GM12878 (cell line): ENCODE data around the gene CNTNAP2. TPM values are rescaled to one million over a fixed set of nuclear protein-coding genes. Genes with fewer than 3 reads are reported as not detected.

Source experiments
- ATAC-seq: fragments of 200-7000 bp; cut with Tn5 transposase; 3 replicates; pipeline ENCODE4 v1.9.1; 2020; ENCODE audit warnings: mild to moderate bottlenecking, moderate library complexity
- BruUV-seq: library from RNA; stranded (reverse); fragments of 400-500 nt; replicated peaks from 2 replicates; lab custom pipeline; 2021; lab: Mats Ljungman, UMichigan
- CTCF ChIA-PET: fragments of 300-600 bp; sonication (Branson Sonifier 250); formaldehyde crosslinking; extraction: SDS; loops from one replicate; lab custom pipeline; 2021; ENCODE audit warnings: inconsistent platforms; lab: Yijun Ruan, JAX
- POLR2A ChIA-PET: fragments of 350-600 bp; formaldehyde crosslinking; extraction: SDS; loops from one replicate; lab custom pipeline; 2021; ENCODE audit warnings: inconsistent platforms; lab: Charles Lee
- RAD21 ChIA-PET: fragments of 300-600 bp; sonication (Branson Sonifier 250); formaldehyde crosslinking; loops from one replicate; lab custom pipeline; 2023; ENCODE audit warnings: antibody characterized with exemption; ENCODE audit not compliant: unreplicated experiment; lab: Charles Lee
- SMC1A ChIA-PET: fragments of 300-600 bp; sonication (Branson Sonifier 250); formaldehyde crosslinking; loops from one replicate; lab custom pipeline; 2023; ENCODE audit not compliant: unreplicated experiment, uncharacterized antibody; lab: Charles Lee
- DNase-seq: peaks from one replicate; pipeline ENCODE4 v3.0.0-alpha.2; 2011; ENCODE audit warnings: low read depth, low spot score
- FAIRE-seq: peaks from 3 replicates; lab custom pipeline; 2011; peaks lifted over from hg19 to GRCh38; lab: Jason Lieb, UNC
- H2AFZ ChIP-seq: 2 replicates; pipeline ENCODE4 v1.6.0; 2011; ENCODE audit warnings: low read depth, low read length, control low read depth; ENCODE audit not compliant: control insufficient read depth
- H3K27ac ChIP-seq: 2 replicates; pipeline ENCODE4 v1.5.1; 2011; ENCODE audit warnings: control low read depth; ENCODE audit not compliant: control insufficient read depth, insufficient read depth
- H3K27me3 ChIP-seq, 2 experiments: replicated peaks in 1 of 2; 2 replicates each; pipeline versions ENCODE4 v1.6.0 to v1.6.1; 2011; ENCODE audit warnings: low read length in 1 of 2; ENCODE audit not compliant: control insufficient read depth in 2 of 2, insufficient read depth in 2 of 2
- H3K36me3 ChIP-seq, 2 experiments: 2 replicates each; pipeline ENCODE4 v1.5.1; 2011; ENCODE audit warnings: low read length in 1 of 2; ENCODE audit not compliant: control insufficient read depth in 2 of 2, insufficient read depth in 2 of 2
- H3K4me1 ChIP-seq: 2 replicates; pipeline ENCODE4 v1.6.1; 2011; ENCODE audit warnings: mild to moderate bottlenecking, low read length, moderate library complexity, mixed read lengths; ENCODE audit not compliant: control insufficient read depth, insufficient read depth
- H3K4me2 ChIP-seq: 2 replicates; pipeline ENCODE4 v1.6.0; 2011; ENCODE audit warnings: control low read depth; ENCODE audit not compliant: control insufficient read depth, insufficient read depth
- H3K4me3 ChIP-seq: fragments of 200-600 bp; sonication (generic); 2 replicates; pipeline ENCODE4 v1.5.1; 2016
- H3K79me2 ChIP-seq: 2 replicates; pipeline ENCODE4 v1.6.0; 2011; ENCODE audit warnings: low read length; ENCODE audit not compliant: control insufficient read depth, insufficient read depth
- H3K9ac ChIP-seq: 2 replicates; pipeline ENCODE4 v1.8.0; 2011; ENCODE audit warnings: low read length, control low read depth, mixed read lengths; ENCODE audit not compliant: control insufficient read depth, insufficient read depth
- H3K9me3 ChIP-seq: replicated peaks from 3 replicates; pipeline ENCODE4 v1.5.1; 2011; ENCODE audit warnings: mild to moderate bottlenecking, low read length; ENCODE audit not compliant: control insufficient read depth, insufficient read depth
- H4K20me1 ChIP-seq: 2 replicates; pipeline ENCODE4 v1.6.0; 2011; ENCODE audit not compliant: control insufficient read depth, insufficient read depth
- BMI1 ChIP-seq: fragments of 450-650 bp; IDR thresholded peaks from 2 replicates; pipeline ENCODE4 v1.6.1; 2016; ENCODE audit warnings: mild to moderate bottlenecking, moderate library complexity, borderline replicate concordance
- EGR1 ChIP-seq, 2 experiments: IDR thresholded peaks; 1 replicate in 1 of 2; 2 replicates in 1 of 2; pipeline ENCODE4 v1.6.1; 2011 to 2012; ENCODE audit warnings: low read depth in 2 of 2, low read length in 2 of 2, borderline replicate concordance in 1 of 2, mild to moderate bottlenecking in 1 of 2, moderate library complexity in 1 of 2
- ESRRA ChIP-seq: IDR thresholded peaks from 2 replicates; pipeline ENCODE4 v1.6.1; 2012; ENCODE audit warnings: mild to moderate bottlenecking, low read length, improper control_type of control experiment
- ETV6 ChIP-seq, 2 experiments: fragments of 450-650 bp in 1 of 2; IDR thresholded peaks in 1 of 2; conservative IDR thresholded peaks in 1 of 2; 2 replicates each; pipeline ENCODE4 v1.6.1; 2014; ENCODE audit warnings: antibody characterized with exemption in 1 of 2, borderline replicate concordance in 1 of 2, low read depth in 1 of 2, mild to moderate bottlenecking in 1 of 2, moderate library complexity in 1 of 2
- FOXM1 ChIP-seq: IDR thresholded peaks from 2 replicates; pipeline ENCODE4 v1.6.1; 2012; ENCODE audit warnings: low read depth, mild to moderate bottlenecking, inconsistent platforms, low read length, moderate library complexity
- RELA ChIP-seq: fragments of 450-650 bp; IDR thresholded peaks from 2 replicates; pipeline ENCODE4 v1.8.0; 2014; ENCODE audit warnings: borderline replicate concordance; ENCODE audit not compliant: partially characterized antibody
- SMAD1 ChIP-seq: fragments of 450-650 bp; IDR thresholded peaks from 2 replicates; pipeline ENCODE4 v1.6.1; 2018; ENCODE audit warnings: mild to moderate bottlenecking, low read depth; ENCODE audit not compliant: partially characterized antibody
- WGBS: methylation state at CpG from one replicate; pipeline ENCODE4 v1.1.6; 2016; ENCODE audit warnings: low lambda C conversion rate; ENCODE audit not compliant: insufficient replicate concordance, insufficient coverage; ENCODE audit errors: missing lambda C conversion rate; 5-methylcytosine and 5-hydroxymethylcytosine counted together
- in situ Hi-C: fragments of 300-500 bp; cut with MboI; formaldehyde crosslinking; loops from 9 replicates; pipeline ENCODE4 v1.14.3; 2018; ENCODE audit warnings: mixed read lengths
- intact Hi-C: fragments of 100-400 bp; cut with micrococcal nuclease; formaldehyde crosslinking; loops from one replicate; pipeline ENCODE4 v1.14.2; 2022; ENCODE audit not compliant: unreplicated experiment
- polyA plus RNA-seq, 11 experiments: library from polyadenylated mRNA; depleted of rRNA in 4 of 11; unstranded in 6 of 11; stranded (reverse) in 5 of 11; fragments of >200 nt; fragmentation: Nextera tagmentation in 4 of 11; fragmentation: Illumina TruSeq in 1 of 11; extraction: Ambion mirVana in 4 of 11; extraction: Trizol in 1 of 11; gene quantifications; 1 replicate in 1 of 11; 2 replicates in 10 of 11; pipeline versions ENCODE4 v1.2.1 to v1.2.3, GENCODE V29; 2011 to 2016; ENCODE audit warnings: inconsistent platforms in 2 of 11, missing spikeins in 2 of 11, low read depth in 1 of 11
- total RNA-seq, 4 experiments: library from RNA; depleted of rRNA in 3 of 4; stranded (reverse); fragments of >200 nt in 3 of 4; fragmentation: Illumina TruSeq in 1 of 4; extraction: Trizol in 1 of 4; gene quantifications; 2 replicates each; pipeline versions ENCODE4 v1.2.1 to v1.2.3, GENCODE V29; 2013 to 2021
- TF ChIP-seq, protein P1 (sequence below): IDR thresholded peaks from 2 replicates; pipeline ENCODE4 v1.6.1; 2011; ENCODE audit warnings: borderline replicate concordance, low read depth, mild to moderate bottlenecking, moderate library complexity, low read length; ENCODE audit not compliant: insufficient read depth, poor library complexity, severe bottlenecking

Gene CNTNAP2
- total and polyA plus RNA-seq, 10 of the 15 experiments (the other 5 are each of a cell fraction or from before 2014, with no cell fraction given): 0.03 to 0.08 (median 0.03) TPM; not detected in 7

DNA sequence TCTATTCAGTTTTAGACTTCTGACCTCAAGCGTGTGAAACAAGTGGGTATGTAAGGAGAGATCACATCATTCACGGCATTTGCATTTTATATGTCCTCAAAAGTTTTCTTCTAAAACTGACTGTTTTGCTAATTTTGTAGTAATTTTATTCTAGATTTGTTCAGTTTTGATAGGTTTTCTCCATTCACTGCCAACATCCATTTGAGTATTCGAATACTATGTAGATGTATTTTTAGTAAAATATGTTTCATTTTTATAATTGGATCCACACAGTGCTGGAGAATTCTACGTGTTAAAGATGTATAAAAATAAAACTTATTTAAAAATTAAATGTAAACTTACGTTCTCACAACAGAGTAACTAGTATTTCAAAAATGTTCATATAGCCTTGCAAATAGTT lies 503.0 kb downstream of the CNTNAP2 start (continued):
- TF ChIP-seq FOXM1: no peak

DNA sequence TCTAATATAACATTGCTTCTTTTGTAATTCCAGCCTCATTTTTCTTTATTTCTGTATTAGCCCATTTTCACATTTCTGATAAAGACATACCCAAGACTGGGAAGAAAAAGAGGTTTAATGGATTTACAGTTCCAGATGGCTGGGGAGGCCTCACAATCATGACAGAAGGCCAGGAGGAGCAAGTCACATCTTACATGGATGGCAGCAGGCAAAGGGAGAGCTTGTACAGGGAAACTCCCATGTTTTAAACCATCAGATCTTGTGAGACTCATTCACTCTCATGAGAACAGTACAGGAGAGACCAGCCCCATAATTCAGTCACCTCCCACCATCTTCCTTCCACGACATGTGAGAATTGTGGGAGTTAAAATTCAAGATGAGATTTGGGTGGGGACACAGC lies 510.3 kb downstream of the CNTNAP2 start:
- no peaks in the 10 kb centered on the region for H3K4me1 ChIP-seq
- no TSS peak for BruUV-seq
- DNase-seq (no peak), ATAC-seq (no peak), FAIRE-seq (no peak)
- in situ Hi-C loops: no loop called here
- WGBS: 0% methylated on average over 1 of the region's 1 CpG
- no peak overlapping the region for H2AFZ ChIP-seq
- ChIA-PET RAD21 (no interaction called here), SMC1A (interaction anchor here (0.8 kb wide), 1 partner anchor 12 kb away, joined by 3 read pairs; no protein-coding TSS in a partner anchor), POLR2A (no interaction called here), CTCF (no interaction called here)
- intact Hi-C loops: no loop called here
- no peak overlapping the region for H3K4me2 ChIP-seq
- H4K20me1 ChIP-seq: no peaks in the 10 kb centered on the region
- H3K79me2 ChIP-seq: no peaks in the 10 kb centered on the region
- H3K9me3 ChIP-seq: no peaks in the 10 kb centered on the region
- H3K36me3 ChIP-seq: no peaks in the 10 kb centered on the region
- TF ChIP-seq RELA: no peak
- TF ChIP-seq SMAD1: no peak
- no peak for TF ChIP-seq BMI1
- TF ChIP-seq EGR1 (IDR thresholded peaks at IDR 0.05; ENCODE audit: borderline replicate concordance in 1 of 2, low read depth in 2 of 2, low read length in 2 of 2): no peak
- no peak for TF ChIP-seq ETV6 (conservative IDR thresholded peaks at IDR 0.05 in 1 of 2, IDR thresholded peaks at IDR 0.05 in 1 of 2; ENCODE audit: borderline replicate concordance in 1 of 2, low read depth in 1 of 2)
- TF ChIP-seq, protein P1, sequence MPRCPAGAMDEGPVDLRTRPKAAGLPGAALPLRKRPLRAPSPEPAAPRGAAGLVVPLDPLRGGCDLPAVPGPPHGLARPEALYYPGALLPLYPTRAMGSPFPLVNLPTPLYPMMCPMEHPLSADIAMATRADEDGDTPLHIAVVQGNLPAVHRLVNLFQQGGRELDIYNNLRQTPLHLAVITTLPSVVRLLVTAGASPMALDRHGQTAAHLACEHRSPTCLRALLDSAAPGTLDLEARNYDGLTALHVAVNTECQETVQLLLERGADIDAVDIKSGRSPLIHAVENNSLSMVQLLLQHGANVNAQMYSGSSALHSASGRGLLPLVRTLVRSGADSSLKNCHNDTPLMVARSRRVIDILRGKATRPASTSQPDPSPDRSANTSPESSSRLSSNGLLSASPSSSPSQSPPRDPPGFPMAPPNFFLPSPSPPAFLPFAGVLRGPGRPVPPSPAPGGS: no peak
- no peak for TF ChIP-seq ESRRA
- no peak overlapping the region for H3K4me3 ChIP-seq
- no peaks in the 10 kb centered on the region for H3K27me3 ChIP-seq
- no peak overlapping the region for H3K27ac ChIP-seq
- no peak overlapping the region for H3K9ac ChIP-seq
